ENCODE data around the gene DVL3.

Gene DVL3

DNA sequence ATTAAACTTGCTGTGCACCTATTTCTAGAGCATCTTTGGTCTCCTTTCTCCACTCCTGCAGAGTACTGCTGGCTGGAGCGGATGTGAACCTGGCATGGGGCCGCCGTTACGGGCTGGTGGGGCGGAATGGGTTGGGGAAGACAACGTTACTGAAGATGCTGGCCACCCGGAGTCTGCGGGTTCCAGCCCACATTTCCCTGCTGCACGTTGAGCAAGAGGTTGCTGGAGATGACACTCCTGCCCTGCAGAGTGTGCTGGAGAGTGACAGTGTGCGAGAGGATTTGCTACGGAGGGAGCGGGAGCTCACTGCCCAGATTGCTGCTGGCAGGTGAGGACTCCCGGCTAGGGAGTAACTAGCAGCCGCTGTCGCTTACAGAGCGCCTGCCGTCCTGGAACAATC lies 32.9 kb downstream of the DVL3 start:
- DNase-seq (no peak), ATAC-seq (replicated peaks) (no peak)
- Mint-ChIP-seq H3K27ac (no peak overlapping the region), H3K27me3 (no peaks in the 10 kb centered on the region), H3K4me3 (peak overlapping the region in 1 of 2 donors; percentile 84), H3K9me3 (no peaks in the 10 kb centered on the region), H3K4me1 (ENCODE audit: low read depth in 2 of 2) (peaks cover 35 to 40% of the 10 kb centered on the region in 2 donors), H3K36me3 (ENCODE audit: insufficient read depth) (peaks cover 75% of the 10 kb centered on the region)

DNA sequence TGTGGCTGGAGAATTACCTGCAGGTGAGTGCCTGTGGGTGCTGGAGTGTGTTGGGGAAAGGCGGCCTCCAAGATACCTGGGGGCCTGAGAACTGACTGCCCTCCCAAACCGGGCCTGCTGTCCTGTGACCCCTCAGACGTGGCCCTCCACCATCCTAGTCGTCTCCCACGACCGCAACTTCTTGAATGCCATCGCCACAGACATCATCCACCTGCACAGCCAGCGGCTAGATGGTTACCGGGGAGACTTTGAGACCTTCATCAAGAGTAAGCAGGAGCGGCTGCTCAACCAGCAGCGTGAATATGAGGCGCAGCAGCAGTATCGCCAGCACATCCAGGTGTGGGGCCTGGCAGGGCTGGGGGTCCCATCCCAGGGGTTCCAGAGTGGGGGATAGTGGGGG lies 34.2 kb downstream of the DVL3 start:
- DNase-seq = no peak
- H3K4me3 Mint-ChIP-seq = no peak overlapping the region
- H3K4me1 Mint-ChIP-seq (ENCODE audit: low read depth in 2 of 2) = peaks cover 34 to 40% of the 10 kb centered on the region in 2 donors
- no peak overlapping the region for H3K27ac Mint-ChIP-seq
- H3K9me3 Mint-ChIP-seq = no peaks in the 10 kb centered on the region
- peaks cover 73% of the 10 kb centered on the region for H3K36me3 Mint-ChIP-seq (ENCODE audit: insufficient read depth)
- no peaks in the 10 kb centered on the region for H3K27me3 Mint-ChIP-seq
- ATAC-seq (replicated peaks) = no peak

DNA sequence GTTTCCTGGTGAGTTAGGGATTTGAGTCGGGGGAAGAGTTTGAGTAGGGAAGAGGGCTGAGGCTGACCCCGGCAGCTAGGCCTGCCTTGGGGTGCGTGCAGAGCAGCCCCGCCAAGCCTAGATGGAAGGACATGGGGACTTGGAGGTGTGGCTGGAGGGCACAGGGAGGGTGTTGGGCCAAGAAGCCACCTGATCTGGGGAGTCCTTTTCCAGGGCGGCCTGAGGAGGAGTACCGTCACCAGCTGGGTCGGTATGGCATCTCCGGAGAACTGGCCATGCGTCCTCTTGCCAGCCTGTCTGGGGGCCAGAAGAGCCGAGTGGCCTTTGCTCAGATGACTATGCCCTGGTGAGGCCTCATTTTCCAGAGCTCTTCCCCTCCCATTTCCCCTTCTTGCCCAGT lies 37.7 kb downstream of the DVL3 start:
- H3K27me3 Mint-ChIP-seq = no peaks in the 10 kb centered on the region
- no peaks in the 10 kb centered on the region for H3K9me3 Mint-ChIP-seq
- H3K4me1 Mint-ChIP-seq (ENCODE audit: low read depth in 2 of 2) = peaks cover 9 to 15% of the 10 kb centered on the region in 2 donors
- ATAC-seq (replicated peaks) (no peak), DNase-seq (no peak)
- peaks cover 78% of the 10 kb centered on the region for H3K36me3 Mint-ChIP-seq (ENCODE audit: insufficient read depth)
- H3K27ac Mint-ChIP-seq = no peak overlapping the region
- H3K4me3 Mint-ChIP-seq = no peak overlapping the region

DNA sequence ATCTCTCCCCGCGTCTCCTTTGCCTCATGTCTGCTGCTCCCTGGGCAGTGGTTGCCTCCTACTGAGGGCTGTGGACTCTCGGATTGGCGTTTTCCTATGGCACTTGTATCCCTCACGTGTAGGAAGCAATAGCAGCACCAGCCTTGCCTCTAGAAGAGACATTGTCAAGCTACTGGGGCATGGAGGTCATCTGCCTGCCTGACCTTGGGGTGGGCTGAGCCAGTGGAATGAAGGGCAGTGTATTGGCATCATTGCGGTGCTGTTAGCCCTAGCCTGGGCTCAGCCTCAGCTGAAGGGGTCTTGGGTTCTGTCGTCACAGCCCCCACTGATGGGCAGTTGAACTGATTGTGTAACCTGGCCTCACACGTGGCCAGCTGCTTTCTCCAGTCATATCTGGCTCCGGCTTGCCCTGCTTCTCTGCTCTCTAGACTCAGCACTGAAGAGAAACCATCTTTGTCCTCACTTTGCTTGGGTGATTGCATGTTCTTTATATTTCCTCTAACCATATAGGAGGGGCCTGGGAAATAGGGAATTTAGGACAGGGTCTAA lies 38.9 kb downstream of the DVL3 start:
- DNase-seq (no peak), ATAC-seq (replicated peaks) (no peak)
- Mint-ChIP-seq H3K4me1 (ENCODE audit: low read depth in 2 of 2) (peaks cover 2 to 4% of the 10 kb centered on the region in 2 donors), H3K27ac (no peak overlapping the region), H3K27me3 (no peaks in the 10 kb centered on the region), H3K9me3 (no peaks in the 10 kb centered on the region), H3K4me3 (no peak overlapping the region), H3K36me3 (ENCODE audit: insufficient read depth) (peaks cover 68% of the 10 kb centered on the region)

DNA sequence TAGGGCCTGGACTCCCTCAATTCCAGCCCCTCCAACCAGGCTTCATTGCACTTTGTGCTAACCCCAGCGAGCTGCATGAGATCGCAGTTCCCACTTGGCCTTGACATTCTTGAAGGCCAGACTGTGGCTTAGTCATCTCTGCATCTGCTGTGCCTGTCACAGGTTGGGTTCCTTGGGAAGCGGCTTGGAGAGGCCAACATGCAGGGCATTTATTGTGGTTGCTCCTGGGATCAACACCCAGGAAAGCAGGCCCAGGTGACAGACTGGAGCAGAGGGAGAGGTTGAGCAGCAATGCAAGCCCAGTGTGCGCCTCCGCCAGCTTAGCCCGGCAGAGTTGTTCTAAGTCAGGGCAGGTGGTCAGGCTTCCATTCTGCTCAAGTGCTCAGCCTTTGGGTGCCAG lies 41.4 kb downstream of the DVL3 start:
- H3K36me3 Mint-ChIP-seq (ENCODE audit: insufficient read depth) = peaks cover 44% of the 10 kb centered on the region
- peaks cover 0 to 2% of the 10 kb centered on the region in 2 donors for H3K4me1 Mint-ChIP-seq (ENCODE audit: low read depth in 2 of 2)
- ATAC-seq (replicated peaks) (no peak), DNase-seq (no peak)
- no peak overlapping the region for H3K27ac Mint-ChIP-seq
- H3K4me3 Mint-ChIP-seq = no peak overlapping the region
- no peaks in the 10 kb centered on the region for H3K27me3 Mint-ChIP-seq
- H3K9me3 Mint-ChIP-seq = no peaks in the 10 kb centered on the region

GRCh38 chr3:184198509-184198908 lies 43.3 kb downstream of the DVL3 start:
- Mint-ChIP-seq H3K36me3 (ENCODE audit: insufficient read depth) (peaks cover 33% of the 10 kb centered on the region), H3K27me3 (peaks cover 0 to 10% of the 10 kb centered on the region in 2 donors), H3K4me1 (ENCODE audit: low read depth in 2 of 2) (no peaks in the 10 kb centered on the region), H3K27ac (no peak overlapping the region), H3K4me3 (no peak overlapping the region), H3K9me3 (no peaks in the 10 kb centered on the region)
- no peak for ATAC-seq (replicated peaks)
- DNase-seq = no peak

DNA sequence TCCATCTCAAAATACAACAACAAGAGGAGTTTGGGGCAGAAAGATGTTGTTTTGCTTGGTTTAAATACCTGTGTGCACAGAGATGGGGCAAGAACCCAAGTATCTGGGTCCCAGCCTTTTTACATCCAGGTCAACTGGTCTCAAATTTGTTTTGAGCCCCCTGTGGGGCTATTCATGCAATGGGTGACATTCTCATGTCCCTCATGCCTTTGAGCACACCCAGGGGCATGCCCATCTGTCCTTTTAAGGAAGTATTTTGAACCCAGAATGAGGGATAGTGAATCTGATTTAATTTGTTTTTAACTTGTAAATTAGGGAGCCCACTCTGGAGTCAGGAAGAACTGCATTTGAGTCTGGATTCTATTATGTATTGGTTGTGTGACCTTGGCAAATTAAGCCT lies 45.6 kb downstream of the DVL3 start:
- H3K4me1 Mint-ChIP-seq (ENCODE audit: low read depth in 2 of 2) = no peaks in the 10 kb centered on the region
- no peak overlapping the region for H3K27ac Mint-ChIP-seq
- no peak overlapping the region for H3K4me3 Mint-ChIP-seq
- no peak for DNase-seq
- peaks cover 6 to 22% of the 10 kb centered on the region in 2 donors for H3K27me3 Mint-ChIP-seq
- H3K36me3 Mint-ChIP-seq (ENCODE audit: insufficient read depth) = peaks cover 12% of the 10 kb centered on the region
- ATAC-seq (replicated peaks) = no peak
- no peaks in the 10 kb centered on the region for H3K9me3 Mint-ChIP-seq

GRCh38 chr3:184203526-184203925 lies 48.3 kb downstream of the DVL3 start:
- no peaks in the 10 kb centered on the region for H3K4me1 Mint-ChIP-seq (ENCODE audit: low read depth in 2 of 2)
- peaks cover 24 to 40% of the 10 kb centered on the region in 2 donors for H3K27me3 Mint-ChIP-seq
- H3K4me3 Mint-ChIP-seq = no peak overlapping the region

GRCh38 chr3:184209146-184209923 lies 54.2 kb downstream of the DVL3 start:
- H3K27me3 Mint-ChIP-seq = peaks cover 26 to 31% of the 10 kb centered on the region in 2 donors
- ATAC-seq (replicated peaks) (no peak), DNase-seq (no peak)
- H3K9me3 Mint-ChIP-seq = no peaks in the 10 kb centered on the region
- no peak overlapping the region for H3K27ac Mint-ChIP-seq
- no peaks in the 10 kb centered on the region for H3K4me1 Mint-ChIP-seq (ENCODE audit: low read depth in 2 of 2)
- H3K36me3 Mint-ChIP-seq (ENCODE audit: insufficient read depth) = peaks cover 3% of the 10 kb centered on the region
- H3K4me3 Mint-ChIP-seq = no peak overlapping the region

More at GRCh38 chr3:184203526-184203925, 48.3 kb downstream of the DVL3 start:
- Mint-ChIP-seq H3K9me3 (no peaks in the 10 kb centered on the region), H3K36me3 (ENCODE audit: insufficient read depth) (peaks cover 4% of the 10 kb centered on the region), H3K27ac (no peak overlapping the region)
- DNase-seq (no peak), ATAC-seq (replicated peaks) (no peak)

DNA sequence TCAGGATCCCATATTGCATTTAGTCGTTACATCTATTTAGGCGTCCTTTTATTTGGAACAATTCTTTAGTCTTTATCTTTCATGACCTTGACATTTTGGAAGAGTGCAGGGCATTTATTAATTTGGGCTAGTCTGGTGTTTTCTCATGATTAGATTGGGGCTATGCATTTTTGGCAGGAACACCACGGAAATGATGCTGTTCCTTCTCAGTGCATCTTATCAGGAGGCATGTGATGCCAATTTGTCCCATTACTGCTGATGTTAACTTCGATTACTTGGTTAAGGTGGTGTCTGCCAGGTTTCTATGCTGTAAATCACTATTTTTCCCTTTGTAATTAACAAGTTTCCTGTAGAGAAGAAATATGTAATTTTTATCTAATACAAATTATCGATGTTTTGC lies 56.1 kb downstream of the DVL3 start:
- H3K36me3 Mint-ChIP-seq (ENCODE audit: insufficient read depth) = peaks cover 3% of the 10 kb centered on the region
- no peaks in the 10 kb centered on the region for H3K9me3 Mint-ChIP-seq
- no peak for DNase-seq
- H3K4me1 Mint-ChIP-seq (ENCODE audit: low read depth in 2 of 2) = no peaks in the 10 kb centered on the region
- ATAC-seq (replicated peaks) = no peak
- H3K4me3 Mint-ChIP-seq = no peak overlapping the region
- peaks cover 25 to 27% of the 10 kb centered on the region in 2 donors for H3K27me3 Mint-ChIP-seq
- no peak overlapping the region for H3K27ac Mint-ChIP-seq

DNA sequence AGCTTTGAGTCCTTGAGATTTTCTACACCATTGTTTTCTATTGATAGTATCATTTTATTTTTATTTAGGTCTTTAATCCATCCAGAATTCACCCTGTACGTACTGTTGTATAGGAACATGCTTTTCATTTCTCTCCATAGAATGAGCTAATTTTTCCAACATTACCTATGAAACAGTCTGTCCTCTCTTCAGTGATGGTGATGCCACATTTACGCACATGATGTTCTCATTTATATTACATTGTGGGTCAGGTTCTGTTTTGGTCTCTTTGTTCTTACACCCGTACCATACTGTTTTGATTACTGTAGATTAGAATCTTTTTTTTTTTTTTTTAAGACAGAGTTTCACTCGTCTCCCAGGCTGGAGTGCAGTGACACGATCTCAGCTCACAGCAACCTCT lies 56.5 kb downstream of the DVL3 start:
- Mint-ChIP-seq H3K27me3 (peaks cover 21 to 23% of the 10 kb centered on the region in 2 donors), H3K4me3 (no peak overlapping the region), H3K4me1 (ENCODE audit: low read depth in 2 of 2) (no peaks in the 10 kb centered on the region), H3K9me3 (no peaks in the 10 kb centered on the region), H3K36me3 (ENCODE audit: insufficient read depth) (peaks cover 3% of the 10 kb centered on the region), H3K27ac (no peak overlapping the region)
- DNase-seq (no peak), ATAC-seq (replicated peaks) (no peak)

- no peaks in the 10 kb centered on the region for H3K9me3 Mint-ChIP-seq
- H3K27ac Mint-ChIP-seq = no peak overlapping the region
Observed at GRCh38 chr3:184218814-184219213, 63.6 kb downstream of the DVL3 start.

GRCh38 chr3:184222521-184222920 lies 67.3 kb downstream of the DVL3 start:
- Mint-ChIP-seq H3K4me3 (no peak overlapping the region), H3K27ac (no peak overlapping the region), H3K9me3 (no peaks in the 10 kb centered on the region), H3K27me3 (peaks cover 30 to 56% of the 10 kb centered on the region in 2 donors), H3K36me3 (ENCODE audit: insufficient read depth) (peaks cover 3% of the 10 kb centered on the region), H3K4me1 (ENCODE audit: low read depth in 2 of 2) (peaks cover 0 to 2% of the 10 kb centered on the region in 2 donors)
- DNase-seq = no peak
- ATAC-seq (replicated peaks) = no peak

More at GRCh38 chr3:184218814-184219213, 63.6 kb downstream of the DVL3 start:
- H3K27me3 Mint-ChIP-seq = peaks cover 14 to 39% of the 10 kb centered on the region in 2 donors
- no peak overlapping the region for H3K4me3 Mint-ChIP-seq
- H3K4me1 Mint-ChIP-seq (ENCODE audit: low read depth in 2 of 2) = no peaks in the 10 kb centered on the region
- DNase-seq (no peak), ATAC-seq (replicated peaks) (no peak)
- H3K36me3 Mint-ChIP-seq (ENCODE audit: insufficient read depth) = peaks cover 5% of the 10 kb centered on the region
